Heart right ventricle (tissue), 16 donors: ENCODE measurements around the gene CELA2A. TPM values are rescaled to one million over a fixed set of nuclear protein-coding genes. Genes with fewer than 3 reads are reported as not detected.

Source experiments
- ATAC-seq, 8 donors: fragments of 200-7000 bp; cut with Tn5 transposase; one replicate each; pipeline ENCODE4 v1.9.1; 2020; ENCODE audit warnings: mild to moderate bottlenecking in 8 of 8, moderate library complexity in 8 of 8, moderate number of reproducible peaks in 1 of 8
- DNase-seq, 2 donors: peaks; one replicate each; pipeline ENCODE4 v3.0.0-alpha.2; 2020
- H3K27ac ChIP-seq, 10 donors: fragments of 200-600 bp; sonication (generic) in 2 of 10; one replicate each; pipeline versions ENCODE4 v1.5.0 to v1.8.0; 2020 to 2022; ENCODE audit warnings: mild to moderate bottlenecking in 3 of 10
- H3K27me3 ChIP-seq, 7 donors: fragments of 200-600 bp; one replicate each; pipeline ENCODE4 v1.8.0; 2021 to 2022; ENCODE audit warnings: mild to moderate bottlenecking in 2 of 7
- H3K36me3 ChIP-seq, 9 donors: fragments of 200-600 bp; sonication (generic) in 1 of 9; one replicate each; pipeline versions ENCODE4 v1.5.0 to v1.8.0; 2020 to 2022; ENCODE audit warnings: mild to moderate bottlenecking in 2 of 9
- H3K4me1 ChIP-seq, 9 donors: fragments of 200-600 bp; sonication (generic) in 1 of 9; one replicate each; pipeline versions ENCODE4 v1.5.0 to v1.8.0; 2020 to 2022; ENCODE audit warnings: mild to moderate bottlenecking in 4 of 9
- H3K4me3 ChIP-seq, 10 donors: fragments of 200-600 bp; sonication (generic) in 2 of 10; one replicate each; pipeline versions ENCODE4 v1.5.0 to v1.8.0; 2020 to 2022; ENCODE audit warnings: mild to moderate bottlenecking in 7 of 10, moderate library complexity in 2 of 10
- H3K9me3 ChIP-seq, 11 donors: fragments of 200-600 bp in 10 of 11; sonication (generic) in 2 of 11; one replicate each; pipeline versions ENCODE4 v1.5.0 to v1.8.0; 2013 to 2022; ENCODE audit warnings: mild to moderate bottlenecking in 2 of 11, control low read depth in 1 of 11, moderate library complexity in 1 of 11
- WGBS, 2 donors: extraction: QIAGEN DNeasy Blood & Tissue Kit; methylation state at CpG; one replicate each; pipeline ENCODE4 v1.1.7; 2013; ENCODE audit warnings: inconsistent platforms in 1 of 2; 5-methylcytosine and 5-hydroxymethylcytosine counted together
- intact Hi-C, 10 donors: fragments of 100-400 bp; cut with DNase I; formaldehyde crosslinking; loops; one replicate each; pipeline versions ENCODE4 v1.11.1 to v1.14.2; 2022
- polyA plus RNA-seq, 2 donors: library from polyadenylated mRNA; stranded (reverse); fragments of 200-250 nt; gene quantifications; one replicate each; pipeline ENCODE4 v1.2.3, GENCODE V29; 2013
- total RNA-seq, 10 donors: library from RNA; stranded (reverse); fragmentation: NEBNext Ultra II Directional in 3 of 10; extraction: Animal tissue kit (Norgen Biotek cat#: 25700) in 3 of 10; gene quantifications; one replicate each; pipeline versions ENCODE4 v1.2.1 to v1.2.4, GENCODE V29; 2021 to 2023
- TF ChIP-seq, protein P1 (sequence below), 9 donors: fragments of 200-600 bp; sonication (generic) in 2 of 9; IDR thresholded peaks; one replicate each; pipeline versions ENCODE4 v1.5.0 to v1.8.0; 2021 to 2022; ENCODE audit warnings: antibody characterized with exemption in 9 of 9, mild to moderate bottlenecking in 5 of 9, moderate library complexity in 1 of 9
- donor health status: Arrhythmogenic right ventricular cardiomyopathy.
- donor health status: ischemic (EF 13 %, LVEDD 7.1; RV severe dilation, severe dysfunction).
- donor health status: healthy with polysubstance abuse.
- donor health status: DM: no; HTN: yes; CAD: no.
- donor health status: DM: no; HTN: no; CAD: no.
- donor health status: ischemic (EF 25% LVEDD 6.9; RV normal size, moderate dysfunction).
- donor health status: ischemic (EF 25% LVEDD 5.7; RV mildly dilated, moderate dysfunction).
- donor health status: healthy.
- donor health status: DM: yes; HTN: yes; CAD: no.
- donor health status: Ischemic cardiomyopathy.
- donor health status: ischemic (EF 35%, LVEDD 5.7; RV mildly dilated, moderate dysfunction).
- donor health status: nonischemic (EF 11% LVEDD 7.7; RV severe dilation, severe dysfunction).
- donor health status: DM: yes; HTN: yes; CAD: no.
- donor health status: PGD.
- donor health status: ischemic (EF 29% LVEDD 5.4; RV normal size, mild dysfunction).
- donor health status: nonischemic (EF 23%, LVEDD 6.1; RV moderate dilation, normal function).

Gene CELA2A
- total and polyA plus RNA-seq, 12 donors = 0.09 to 1.6 (median 1.1) TPM; not detected in 4

DNA sequence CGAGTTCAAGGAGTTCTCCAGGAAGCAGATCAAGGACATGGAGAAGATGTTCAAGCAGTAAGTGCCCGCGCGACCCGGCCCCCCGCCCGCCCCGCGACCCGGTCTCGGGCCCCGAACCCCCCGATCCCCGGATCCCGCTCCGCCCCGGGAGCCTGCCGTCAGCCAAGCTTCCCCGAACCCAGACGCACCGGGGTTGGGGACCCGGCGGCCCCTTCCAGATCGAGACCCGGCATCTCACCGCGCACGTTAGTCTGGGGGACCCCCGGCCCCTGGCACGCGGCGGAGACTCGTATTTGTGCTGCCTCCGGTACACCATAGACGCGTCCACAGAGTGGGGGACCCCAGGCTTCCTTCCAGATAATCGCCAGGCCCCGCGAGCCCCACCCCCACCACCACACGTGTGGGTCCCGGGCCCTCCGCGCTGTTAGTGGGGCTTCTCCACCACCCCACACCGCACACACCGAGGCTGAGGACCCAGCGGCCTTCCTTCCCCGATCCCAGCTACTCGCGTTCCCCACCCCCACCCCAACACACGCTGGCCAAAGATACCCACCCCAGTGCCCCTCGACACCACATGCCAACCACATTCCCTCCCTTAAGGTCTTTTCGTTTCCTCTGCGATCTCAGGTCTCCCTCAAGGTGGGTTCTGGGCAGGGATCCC is 46.2 kb upstream of the CELA2A start:
- peak overlapping the region in 9 of 10 donors; percentile 66 to 96 (median 81) for H3K27ac ChIP-seq

DNA sequence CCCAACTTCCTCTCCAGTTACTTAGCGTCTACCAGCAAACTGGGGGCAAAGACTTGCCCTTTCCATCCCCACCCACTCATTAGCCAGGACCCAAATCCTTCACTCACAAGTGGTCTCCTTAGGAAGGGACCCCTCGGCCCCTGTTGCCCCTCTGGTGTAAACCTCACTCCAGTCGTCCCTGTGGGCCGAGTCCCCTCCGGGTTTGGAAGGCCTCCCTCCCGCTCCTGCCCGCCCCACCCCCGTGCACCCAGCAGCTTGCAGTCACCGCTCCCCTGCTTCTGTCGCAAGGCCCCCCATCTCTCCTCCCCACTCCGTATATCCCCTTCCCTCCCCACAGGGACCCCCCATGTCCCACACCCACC is 45.7 kb upstream of the CELA2A start:
- no peaks in the 10 kb centered on the region for H3K9me3 ChIP-seq
- DNase-seq = no peak
- H3K4me3 ChIP-seq = peak overlapping the region in 9 of 10 donors; percentile 76 to 94 (median 85)
- peaks cover 0 to 31% (median 0%) of the 10 kb centered on the region in 9 donors for H3K36me3 ChIP-seq
- H3K27me3 ChIP-seq = no peaks in the 10 kb centered on the region
- peaks cover 7 to 71% (median 50%) of the 10 kb centered on the region in 9 donors for H3K4me1 ChIP-seq
- TF ChIP-seq, protein P1, sequence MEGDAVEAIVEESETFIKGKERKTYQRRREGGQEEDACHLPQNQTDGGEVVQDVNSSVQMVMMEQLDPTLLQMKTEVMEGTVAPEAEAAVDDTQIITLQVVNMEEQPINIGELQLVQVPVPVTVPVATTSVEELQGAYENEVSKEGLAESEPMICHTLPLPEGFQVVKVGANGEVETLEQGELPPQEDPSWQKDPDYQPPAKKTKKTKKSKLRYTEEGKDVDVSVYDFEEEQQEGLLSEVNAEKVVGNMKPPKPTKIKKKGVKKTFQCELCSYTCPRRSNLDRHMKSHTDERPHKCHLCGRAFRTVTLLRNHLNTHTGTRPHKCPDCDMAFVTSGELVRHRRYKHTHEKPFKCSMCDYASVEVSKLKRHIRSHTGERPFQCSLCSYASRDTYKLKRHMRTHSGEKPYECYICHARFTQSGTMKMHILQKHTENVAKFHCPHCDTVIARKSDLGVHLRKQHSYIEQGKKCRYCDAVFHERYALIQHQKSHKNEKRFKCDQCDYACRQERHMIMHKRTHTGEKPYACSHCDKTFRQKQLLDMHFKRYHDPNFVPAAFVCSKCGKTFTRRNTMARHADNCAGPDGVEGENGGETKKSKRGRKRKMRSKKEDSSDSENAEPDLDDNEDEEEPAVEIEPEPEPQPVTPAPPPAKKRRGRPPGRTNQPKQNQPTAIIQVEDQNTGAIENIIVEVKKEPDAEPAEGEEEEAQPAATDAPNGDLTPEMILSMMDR (IDR thresholded peaks at IDR 0.05) = no peak
- peak overlapping the region in 7 of 10 donors; percentile 73 to 96 (median 81) for H3K27ac ChIP-seq
- WGBS, 2 donors = 59 to 73% methylated on average over 11 of the region's 11 CpGs
- intact Hi-C loops = loop anchor here in 1 of 10 donors (5.0 kb wide), 1 partner anchor 69 kb away; no protein-coding TSS in a partner anchor
- ATAC-seq = no peak

More for the DNA sequence above, 46.2 kb upstream of the CELA2A start:
- Histone ChIP-seq H3K36me3 (peaks cover 0 to 26% (median 0%) of the 10 kb centered on the region in 9 donors), H3K27me3 (no peaks in the 10 kb centered on the region), H3K4me3 (peak overlapping the region; percentile 70 to 94 (median 84)), H3K9me3 (no peaks in the 10 kb centered on the region), H3K4me1 (peaks cover 7 to 66% (median 45%) of the 10 kb centered on the region in 9 donors)
- intact Hi-C loops = loop anchor here in 1 of 10 donors (5.0 kb wide), 1 partner anchor 68 kb away; no protein-coding TSS in a partner anchor
- ATAC-seq = peak in 1 of 8 donors; percentile 12
- TF ChIP-seq, protein P1 (IDR thresholded peaks at IDR 0.05) = no peak
- WGBS, 2 donors = 3% methylated on average over 53 of the region's 53 CpGs
- DNase-seq = peak in 1 of 2 donors; percentile 27

DNA sequence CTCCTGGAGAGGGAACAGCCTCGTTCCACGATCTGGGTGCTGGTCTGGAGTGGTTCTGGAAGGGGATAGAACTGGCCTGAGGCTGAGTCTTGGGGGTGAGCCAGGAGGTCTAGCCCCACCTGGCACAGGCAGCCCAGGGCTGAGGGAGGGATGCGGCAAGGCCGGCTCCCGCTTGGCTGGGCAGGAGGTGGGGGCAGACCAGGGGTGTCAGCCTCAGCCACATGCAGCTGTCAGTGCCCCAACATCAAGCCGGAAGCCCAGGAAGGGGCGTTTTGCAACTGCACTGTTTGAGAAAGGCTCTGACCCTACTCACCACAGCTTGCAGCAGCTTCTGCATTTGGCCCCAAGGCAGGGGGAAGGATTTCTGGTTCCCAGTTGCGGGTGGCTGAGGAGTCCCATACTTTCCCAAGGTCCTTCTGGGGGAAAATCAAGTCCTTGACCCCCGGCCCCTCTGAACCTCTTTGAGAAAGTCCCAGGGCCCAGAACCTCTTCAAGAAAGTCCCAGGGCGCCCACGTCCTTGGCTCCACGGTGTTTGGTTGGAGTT is 44.9 kb upstream of the CELA2A start:
- Histone ChIP-seq H3K36me3 (peaks cover 0 to 31% (median 0%) of the 10 kb centered on the region in 9 donors), H3K27ac (peak overlapping the region in 8 of 10 donors; percentile 18 to 96 (median 52)), H3K27me3 (no peaks in the 10 kb centered on the region), H3K9me3 (no peaks in the 10 kb centered on the region), H3K4me1 (peaks cover 7 to 77% (median 58%) of the 10 kb centered on the region in 9 donors), H3K4me3 (peak overlapping the region in 9 of 10 donors; percentile 76 to 94 (median 85))
- WGBS, 2 donors = 72 to 78% methylated on average over 12 of the region's 12 CpGs
- TF ChIP-seq, protein P1 (IDR thresholded peaks at IDR 0.05) = no peak
- ATAC-seq = peak in 4 of 8 donors; percentile 16 to 22 (median 20)
- intact Hi-C loops = loop anchor here in 1 of 10 donors (5.0 kb wide), 1 partner anchor 69 kb away; no protein-coding TSS in a partner anchor
- DNase-seq = peak in 1 of 2 donors; percentile 54

DNA sequence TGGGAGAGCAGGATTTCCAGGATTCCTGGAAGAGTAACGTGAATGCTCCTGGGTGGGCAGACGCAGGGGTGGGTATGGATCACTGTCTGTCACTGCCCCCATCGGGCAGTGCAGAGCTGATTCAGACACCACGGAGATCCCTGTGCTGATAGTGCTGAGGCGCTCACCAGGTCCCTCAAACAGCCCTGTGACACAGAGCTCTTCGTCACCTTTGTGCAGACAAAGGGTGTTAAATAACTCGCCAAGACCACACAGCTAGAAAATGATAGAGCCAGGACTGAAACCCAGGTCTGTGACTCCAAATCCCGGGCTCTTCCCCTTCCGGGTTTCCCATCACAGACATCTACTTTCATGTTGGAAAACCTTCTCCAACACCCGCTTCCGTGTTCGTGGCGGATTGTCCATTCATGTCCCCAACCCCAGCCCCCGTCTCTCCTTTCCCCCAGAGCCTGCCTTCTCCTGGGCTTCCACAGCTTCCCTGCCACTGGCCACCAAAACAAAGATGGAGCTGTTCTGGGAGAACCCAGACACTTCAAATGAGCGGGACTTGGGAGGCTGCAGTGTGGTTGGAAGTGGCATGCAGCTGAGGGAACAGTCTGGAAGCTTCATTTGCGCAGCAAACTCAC is 44.2 kb upstream of the CELA2A start:
- TF ChIP-seq, protein P1 (IDR thresholded peaks at IDR 0.05) = no peak
- Histone ChIP-seq H3K27me3 (no peaks in the 10 kb centered on the region), H3K9me3 (no peaks in the 10 kb centered on the region), H3K36me3 (peaks cover 0 to 31% (median 0%) of the 10 kb centered on the region in 9 donors), H3K4me3 (peak overlapping the region in 8 of 10 donors; percentile 13 to 93 (median 84)), H3K27ac (peak overlapping the region in 6 of 10 donors; percentile 18 to 96 (median 66)), H3K4me1 (peaks cover 7 to 78% (median 63%) of the 10 kb centered on the region in 9 donors)
- no peak for ATAC-seq
- DNase-seq = no peak
- intact Hi-C loops = loop anchor here in 1 of 10 donors (5.0 kb wide), 1 partner anchor 70 kb away; no protein-coding TSS in a partner anchor
- WGBS, 2 donors = 79% methylated on average over 16 of the region's 16 CpGs
